Testis (tissue), 2 donors: Measurements from ENCODE around the gene TMEM86A.

ENCODE experiments used
- POLR2A ChIP-seq: fragments of 450-650 bp; IDR thresholded peaks from one replicate; pipeline ENCODE4 v1.6.1; 2017; ENCODE audit warnings: antibody characterized with exemption, mild to moderate bottlenecking, moderate library complexity
- TF ChIP-seq, protein P1 (sequence below), 3 experiments: fragments of 450-650 bp in 2 of 3; fragments of 200-600 bp in 1 of 3; sonication (generic) in 1 of 3; IDR thresholded peaks; one replicate each; pipeline ENCODE4 v1.5.1; 2016 to 2019; ENCODE audit warnings: antibody characterized with exemption in 3 of 3, mild to moderate bottlenecking in 2 of 3, moderate library complexity in 1 of 3

DNA sequence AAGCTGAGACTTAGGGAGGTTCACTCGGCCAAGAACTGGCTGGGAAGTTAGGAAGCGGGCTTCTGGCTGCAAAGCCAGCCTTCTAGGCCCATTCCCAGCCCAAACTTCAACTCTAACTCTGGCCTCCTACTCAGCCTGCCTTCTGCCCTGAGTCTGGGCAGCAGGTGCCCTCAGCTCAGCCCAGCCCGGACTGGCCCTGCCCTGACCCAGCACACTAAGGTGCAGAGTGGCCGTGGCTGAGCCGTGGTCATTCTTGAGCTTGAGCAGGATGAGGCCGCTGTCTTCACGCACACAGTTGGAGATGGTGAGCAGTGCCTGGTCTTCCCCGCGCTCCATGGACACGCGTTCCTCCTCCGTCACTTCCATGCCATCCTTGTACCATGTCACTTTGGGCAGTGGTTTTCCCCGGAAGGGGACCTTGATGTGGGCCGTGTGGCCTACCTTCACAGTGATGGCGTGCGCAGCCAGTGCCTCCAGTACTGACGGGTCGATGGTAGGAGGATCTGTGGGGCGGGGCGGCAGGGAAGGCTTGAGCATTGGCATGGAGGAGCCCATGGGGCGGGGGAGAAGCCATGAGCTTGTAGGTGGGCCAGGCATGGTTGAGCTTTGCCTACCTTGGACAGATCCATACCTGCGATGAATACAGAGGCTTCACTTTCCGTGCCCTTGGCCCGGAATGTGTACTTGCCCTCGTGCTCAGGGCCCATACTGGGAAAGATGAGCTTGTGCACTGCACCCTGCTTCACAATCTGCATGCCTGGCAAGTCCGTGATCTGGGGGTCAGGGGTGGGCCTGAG, 15.3 kb downstream of the TMEM86A start:
- TF ChIP-seq, protein P1, sequence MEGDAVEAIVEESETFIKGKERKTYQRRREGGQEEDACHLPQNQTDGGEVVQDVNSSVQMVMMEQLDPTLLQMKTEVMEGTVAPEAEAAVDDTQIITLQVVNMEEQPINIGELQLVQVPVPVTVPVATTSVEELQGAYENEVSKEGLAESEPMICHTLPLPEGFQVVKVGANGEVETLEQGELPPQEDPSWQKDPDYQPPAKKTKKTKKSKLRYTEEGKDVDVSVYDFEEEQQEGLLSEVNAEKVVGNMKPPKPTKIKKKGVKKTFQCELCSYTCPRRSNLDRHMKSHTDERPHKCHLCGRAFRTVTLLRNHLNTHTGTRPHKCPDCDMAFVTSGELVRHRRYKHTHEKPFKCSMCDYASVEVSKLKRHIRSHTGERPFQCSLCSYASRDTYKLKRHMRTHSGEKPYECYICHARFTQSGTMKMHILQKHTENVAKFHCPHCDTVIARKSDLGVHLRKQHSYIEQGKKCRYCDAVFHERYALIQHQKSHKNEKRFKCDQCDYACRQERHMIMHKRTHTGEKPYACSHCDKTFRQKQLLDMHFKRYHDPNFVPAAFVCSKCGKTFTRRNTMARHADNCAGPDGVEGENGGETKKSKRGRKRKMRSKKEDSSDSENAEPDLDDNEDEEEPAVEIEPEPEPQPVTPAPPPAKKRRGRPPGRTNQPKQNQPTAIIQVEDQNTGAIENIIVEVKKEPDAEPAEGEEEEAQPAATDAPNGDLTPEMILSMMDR (IDR thresholded peaks at IDR 0.05) = no peak
- TF ChIP-seq POLR2A = no peak
